ENCODE measurements around the gene TTC3. TPM values are rescaled to one million over a fixed set of nuclear protein-coding genes. Genes with fewer than 3 reads are reported as not detected.
"Not testable (repeated sequence)": the region's sequence is repeated elsewhere in the genome, so short reads cannot be mapped to it uniquely, and the experiment has no call there.

TTC3 gene
- total and polyA plus RNA-seq, 9 of the 15 experiments (the other 6 are each of a cell fraction or from before 2014, with no cell fraction given), result 17.5 to 92.0 (median 59.5) TPM

DNA sequence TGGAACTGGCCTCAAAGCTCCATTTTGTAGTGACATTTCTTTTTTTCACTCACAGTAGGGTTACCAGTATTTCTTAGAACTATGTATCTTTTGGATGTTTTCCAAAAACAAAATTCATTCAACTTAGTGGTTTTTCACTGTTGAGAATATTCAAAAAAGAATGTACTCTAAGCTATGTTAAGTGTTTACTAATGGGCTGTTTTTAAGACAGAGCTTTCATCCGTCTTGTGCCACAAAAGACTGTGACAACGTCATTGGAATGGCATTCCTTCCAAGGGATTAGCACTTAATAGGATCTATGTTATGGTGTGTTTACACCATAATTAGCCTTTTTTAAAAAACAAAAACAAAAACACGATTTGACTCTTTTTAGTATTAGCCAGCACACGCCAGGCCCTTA, 66.8 kb downstream of the TTC3 start:
- 89% methylated on average over 4 of the region's 4 CpGs for WGBS (ENCODE audit: insufficient coverage, low coverage, missing lambda C conversion rate)
- ATAC-seq, result no peak
- FAIRE-seq, result peak; percentile 26
- Histone ChIP-seq H3K27ac (ENCODE audit: extremely low read depth, low read depth, low read length) (no peak overlapping the region), H3K9ac (ENCODE audit: insufficient read depth in 1 of 2, low read depth in 2 of 2, low read length in 2 of 2) (no peak overlapping the region), H3K4me2 (ENCODE audit: insufficient read depth, low read length) (no peak overlapping the region), H3K36me3 (ENCODE audit: control insufficient read depth, insufficient read depth, low read length) (peaks cover 65% of the 10 kb centered on the region), H3K9me3 (replicated peaks; ENCODE audit: control insufficient read depth, insufficient read depth, low read depth, low read length) (no peaks in the 10 kb centered on the region), H2AFZ (ENCODE audit: low read depth, low read length) (no peak overlapping the region), H3K79me2 (ENCODE audit: control insufficient read depth, insufficient read depth, low read length) (no peaks in the 10 kb centered on the region), H3K4me1 (replicated peaks in 1 of 2; ENCODE audit: control insufficient read depth in 2 of 2, insufficient read depth in 2 of 2, low read length in 2 of 2) (no peaks in the 10 kb centered on the region), H3K9me1 (ENCODE audit: control insufficient read depth, insufficient read depth, low read length) (no peaks in the 10 kb centered on the region), H3K27me3 (ENCODE audit: control insufficient read depth in 2 of 2, insufficient read depth in 2 of 2, low read length in 2 of 2) (no peaks in the 10 kb centered on the region), H4K20me1 (replicated peaks; ENCODE audit: control insufficient read depth, insufficient read depth, low read length) (no peaks in the 10 kb centered on the region), H3K4me3 (no peak overlapping the region)
- TF ChIP-seq, protein P1, sequence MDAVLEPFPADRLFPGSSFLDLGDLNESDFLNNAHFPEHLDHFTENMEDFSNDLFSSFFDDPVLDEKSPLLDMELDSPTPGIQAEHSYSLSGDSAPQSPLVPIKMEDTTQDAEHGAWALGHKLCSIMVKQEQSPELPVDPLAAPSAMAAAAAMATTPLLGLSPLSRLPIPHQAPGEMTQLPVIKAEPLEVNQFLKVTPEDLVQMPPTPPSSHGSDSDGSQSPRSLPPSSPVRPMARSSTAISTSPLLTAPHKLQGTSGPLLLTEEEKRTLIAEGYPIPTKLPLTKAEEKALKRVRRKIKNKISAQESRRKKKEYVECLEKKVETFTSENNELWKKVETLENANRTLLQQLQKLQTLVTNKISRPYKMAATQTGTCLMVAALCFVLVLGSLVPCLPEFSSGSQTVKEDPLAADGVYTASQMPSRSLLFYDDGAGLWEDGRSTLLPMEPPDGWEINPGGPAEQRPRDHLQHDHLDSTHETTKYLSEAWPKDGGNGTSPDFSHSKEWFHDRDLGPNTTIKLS (IDR thresholded peaks at IDR 0.05; ENCODE audit: borderline replicate concordance, low read depth), result no peak
- TF ChIP-seq NFIC (IDR thresholded peaks at IDR 0.05), result 0 out of 2 replicates have a peak, but pooled peaks have one; percentile 28
- CTCF ChIA-PET (ENCODE audit: low intra/inter-chr PET ratio), result no interaction called here
- intact Hi-C loops (cut with micrococcal nuclease) (no loop called here), in situ Hi-C loops (cut with MboI) (no loop called here)
- BruUV-seq (replicated peaks), result no TSS peak
- no peak for DNase-seq (ENCODE audit: extremely low read depth in 1 of 4, low spot score in 3 of 4)
- POLR2A ChIA-PET, result no interaction called here

DNA sequence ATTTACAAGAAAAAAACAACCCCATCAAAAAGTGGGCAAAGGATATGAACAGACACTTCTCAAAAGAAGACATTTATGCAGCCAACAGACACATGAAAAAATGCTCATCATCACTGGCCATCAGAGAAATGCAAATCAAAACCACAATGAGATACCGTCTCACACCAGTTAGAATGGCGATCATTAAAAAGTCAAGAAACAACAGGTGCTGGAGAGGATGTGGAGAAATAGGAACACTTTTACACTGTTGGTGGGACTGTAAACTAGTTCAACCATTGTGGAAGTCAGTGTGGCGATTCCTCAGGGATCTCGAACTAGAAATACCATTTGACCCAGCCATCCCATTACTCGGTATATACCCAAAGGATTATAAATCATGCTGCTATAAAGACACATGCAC, 70.3 kb downstream of the TTC3 start:
- POLR2A ChIA-PET; intact Hi-C loops (cut with micrococcal nuclease); CTCF ChIA-PET (ENCODE audit: low intra/inter-chr PET ratio); H3K9me1 ChIP-seq (ENCODE audit: control insufficient read depth, insufficient read depth, low read length); H3K27ac ChIP-seq (ENCODE audit: extremely low read depth, low read depth, low read length); H3K79me2 ChIP-seq (ENCODE audit: control insufficient read depth, insufficient read depth, low read length); H3K4me2 ChIP-seq (ENCODE audit: insufficient read depth, low read length); H3K4me3 ChIP-seq; H4K20me1 ChIP-seq (replicated peaks; ENCODE audit: control insufficient read depth, insufficient read depth, low read length); ATAC-seq; H3K9me3 ChIP-seq (replicated peaks; ENCODE audit: control insufficient read depth, insufficient read depth, low read depth, low read length); in situ Hi-C loops (cut with MboI); FAIRE-seq; H3K4me1 ChIP-seq (replicated peaks in 1 of 2; ENCODE audit: control insufficient read depth in 2 of 2, insufficient read depth in 2 of 2, low read length in 2 of 2); H2AFZ ChIP-seq (ENCODE audit: low read depth, low read length); DNase-seq (ENCODE audit: extremely low read depth in 1 of 4, low spot score in 3 of 4); H3K9ac ChIP-seq (ENCODE audit: insufficient read depth in 1 of 2, low read depth in 2 of 2, low read length in 2 of 2); H3K27me3 ChIP-seq (ENCODE audit: control insufficient read depth in 2 of 2, insufficient read depth in 2 of 2, low read length in 2 of 2); BruUV-seq (replicated peaks): not testable (repeated sequence)
- peaks cover 49% of the 10 kb centered on the region for H3K36me3 ChIP-seq (ENCODE audit: control insufficient read depth, insufficient read depth, low read length)
- WGBS (ENCODE audit: insufficient coverage, low coverage, missing lambda C conversion rate), result 80% methylated on average over 1 of the region's 5 CpGs
